NCI-H1105 treated with DMSO at 0.1 percent for 48 hours (cell line): ENCODE measurements around the gene SAMD1.

Experiments used
- DNase-seq: peaks from one replicate; lab custom pipeline; 2025; lab: John Stamatoyannopoulos, UW

The SAMD1 gene

DNA sequence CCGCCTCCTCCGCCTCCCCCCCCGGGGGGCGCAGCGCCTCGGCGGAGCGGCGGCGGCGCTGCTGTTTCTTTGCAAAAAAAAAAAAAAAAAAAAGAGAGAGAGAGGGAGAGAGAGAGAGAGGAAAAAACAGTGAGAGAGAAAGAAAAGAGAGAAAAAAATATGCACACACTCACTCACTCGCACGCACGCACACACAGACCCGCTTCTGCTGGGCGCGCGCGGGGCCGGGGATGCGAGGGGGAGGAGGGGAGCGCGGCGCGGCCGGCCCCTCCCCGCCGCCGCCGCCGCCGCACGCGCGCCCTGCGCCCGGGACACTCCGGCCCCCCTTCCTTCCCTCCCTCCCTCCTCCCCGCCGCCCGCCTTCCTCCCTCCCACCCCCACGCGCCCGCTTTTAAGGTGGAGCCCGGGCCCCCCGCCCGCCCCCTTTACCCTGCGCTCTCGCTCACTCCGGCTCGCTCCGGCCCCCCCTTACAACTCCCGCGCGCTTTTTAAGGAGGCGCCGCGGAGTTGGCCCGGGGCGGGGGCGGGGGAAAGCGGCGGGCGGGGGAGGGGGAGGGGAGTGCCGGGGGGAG is at the start of gene SAMD1:
Gene SAMD1, minus strand, starts transcription at position 243 of the 572 bp plus-strand sequence.
- peak; percentile 72 for DNase-seq

DNA sequence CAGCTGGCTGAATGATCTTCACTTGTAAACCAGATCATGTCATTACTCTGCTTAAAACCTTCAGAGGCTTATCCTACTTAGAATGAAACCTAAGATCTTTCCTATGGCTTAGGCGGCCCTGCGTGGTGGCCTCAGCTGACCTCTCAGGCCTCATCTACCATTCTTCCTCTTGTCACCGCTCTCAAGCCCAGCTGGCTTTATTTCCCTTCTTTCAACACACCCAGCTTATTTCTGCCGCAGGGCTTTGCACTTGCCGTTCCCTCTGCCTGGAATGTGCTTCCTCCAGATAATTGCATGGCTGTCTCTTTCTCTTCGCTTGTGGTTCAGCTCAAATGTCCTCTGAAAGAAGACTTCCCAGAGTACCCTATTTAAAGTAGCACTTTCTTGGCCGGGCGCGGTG is 49.4 kb upstream of the SAMD1 start:
- no peak for DNase-seq

DNA sequence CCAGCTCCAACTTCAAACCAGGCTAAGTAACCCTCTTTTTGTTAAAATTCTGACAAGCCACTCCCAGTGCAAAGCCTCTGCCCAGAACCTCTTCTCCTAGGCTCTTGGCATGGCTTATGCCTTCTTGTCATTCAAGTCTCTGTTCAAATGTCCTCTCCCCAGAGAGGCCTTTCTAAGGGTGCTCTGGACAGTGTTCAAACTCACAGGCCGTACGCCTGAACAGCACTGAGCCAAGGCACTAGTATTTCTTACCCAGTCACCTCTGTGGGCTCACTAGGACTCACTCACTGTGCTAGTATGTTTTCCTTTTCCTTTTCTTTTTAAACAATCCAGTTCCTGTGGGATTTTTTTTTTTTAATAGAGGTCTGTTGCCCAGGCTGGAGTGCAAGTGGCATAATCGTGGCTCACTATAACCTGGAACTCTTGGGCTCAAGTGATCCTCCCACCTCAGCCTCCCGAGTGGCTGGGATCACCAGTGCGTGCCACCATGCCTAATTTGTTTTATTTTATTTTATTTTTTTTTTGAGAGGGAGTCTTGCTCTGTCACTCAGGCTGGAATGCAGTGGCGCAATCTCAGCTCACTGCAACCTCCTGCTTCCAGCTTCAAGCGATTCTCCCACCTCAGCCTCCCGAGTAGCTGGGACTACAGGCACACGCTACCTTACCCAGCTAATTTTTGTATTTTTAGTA is 48.2 kb upstream of the SAMD1 start:
- DNase-seq, result no peak

DNA sequence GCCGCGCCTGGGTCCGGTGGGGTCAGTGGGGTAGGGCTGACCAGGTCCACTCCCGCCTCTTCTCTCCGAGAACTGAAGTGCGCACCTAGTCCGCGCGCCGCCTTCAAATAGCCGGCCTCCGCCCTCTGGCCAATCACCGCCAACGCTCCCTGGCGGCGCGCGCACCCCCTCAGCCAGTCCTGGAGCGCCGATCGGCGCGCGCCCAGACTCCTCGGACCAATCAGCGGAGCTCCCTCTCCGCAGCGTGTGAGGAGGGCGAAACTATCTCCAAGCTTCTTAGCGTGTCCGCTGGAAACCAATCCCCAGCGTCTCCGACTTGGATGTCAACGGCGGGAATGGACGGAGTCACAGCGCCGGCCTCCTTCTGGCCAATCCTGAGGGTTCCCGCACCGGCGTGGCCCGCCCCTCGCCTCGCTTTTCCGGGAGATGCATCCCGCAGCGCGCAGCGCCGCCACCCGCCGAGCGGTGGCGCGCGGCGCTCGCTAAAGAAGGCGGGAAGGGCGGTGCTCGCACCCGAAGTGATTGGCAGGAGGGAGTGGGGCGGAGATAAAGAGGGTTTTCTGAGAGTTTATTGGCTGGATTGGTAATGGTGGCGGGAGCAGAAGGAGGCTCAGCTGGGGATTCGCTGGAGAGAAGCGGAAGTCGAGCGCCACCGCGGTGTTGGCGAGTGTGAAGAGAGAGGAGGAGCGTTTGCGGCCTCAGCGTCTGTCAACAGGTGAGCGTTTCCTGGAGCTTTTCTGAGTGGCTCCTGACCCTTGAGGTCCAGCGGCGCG is 46.1 kb upstream of the SAMD1 start, which contains the start of gene ASF1B:
Gene ASF1B, minus strand, starts transcription at position 81 of the 773 bp plus-strand sequence. CDS start 133 bp downstream, outside the sequence.
- DNase-seq, result peak; percentile 100

DNA sequence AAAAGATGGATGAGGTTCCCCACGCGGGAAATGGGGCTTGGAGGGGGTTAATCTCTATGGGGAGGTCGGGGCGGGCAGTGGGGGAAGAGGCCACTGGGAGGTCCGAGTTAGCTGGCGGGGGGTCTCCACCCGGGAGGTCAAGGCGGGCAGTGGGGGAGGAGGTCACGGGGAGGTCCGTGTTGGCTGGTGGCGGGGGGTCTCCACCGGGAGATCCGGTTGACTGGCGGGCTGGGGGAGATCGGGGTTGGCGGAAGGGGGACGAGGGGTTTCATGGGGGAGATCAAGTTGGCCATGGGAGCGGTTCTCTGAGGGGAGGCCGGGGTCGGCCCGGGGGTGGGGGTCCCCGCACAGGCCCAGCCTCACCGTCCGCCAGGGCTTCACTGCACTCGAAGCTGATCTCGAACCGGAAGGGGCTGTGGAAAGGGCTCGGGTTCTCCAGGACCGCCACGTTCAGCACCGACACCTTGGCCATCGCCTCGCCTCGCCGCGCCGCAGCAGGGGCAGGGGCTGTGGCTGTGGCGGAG is 45.5 kb upstream of the SAMD1 start:
- no peak for DNase-seq

DNA sequence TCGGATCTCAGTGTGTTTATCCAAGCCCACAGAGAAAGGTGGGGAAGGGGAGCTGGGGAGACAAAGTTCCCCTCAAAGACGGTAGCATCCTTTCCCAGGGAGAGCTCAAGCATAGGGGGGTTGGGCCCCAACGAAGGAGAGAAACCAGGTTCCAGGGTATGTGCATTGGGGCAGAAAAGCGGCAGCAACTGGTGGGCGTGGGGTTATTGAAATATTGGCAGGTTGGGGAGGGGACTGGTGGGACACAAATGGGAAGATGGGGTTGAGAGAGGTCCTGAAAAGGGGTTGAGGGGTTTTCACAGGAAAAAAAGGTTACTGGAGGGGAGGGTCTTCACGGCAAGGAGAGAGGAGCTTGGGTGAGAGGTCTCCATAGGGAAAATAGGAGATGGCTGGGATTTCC is 44.8 kb upstream of the SAMD1 start:
- DNase-seq, result no peak

DNA sequence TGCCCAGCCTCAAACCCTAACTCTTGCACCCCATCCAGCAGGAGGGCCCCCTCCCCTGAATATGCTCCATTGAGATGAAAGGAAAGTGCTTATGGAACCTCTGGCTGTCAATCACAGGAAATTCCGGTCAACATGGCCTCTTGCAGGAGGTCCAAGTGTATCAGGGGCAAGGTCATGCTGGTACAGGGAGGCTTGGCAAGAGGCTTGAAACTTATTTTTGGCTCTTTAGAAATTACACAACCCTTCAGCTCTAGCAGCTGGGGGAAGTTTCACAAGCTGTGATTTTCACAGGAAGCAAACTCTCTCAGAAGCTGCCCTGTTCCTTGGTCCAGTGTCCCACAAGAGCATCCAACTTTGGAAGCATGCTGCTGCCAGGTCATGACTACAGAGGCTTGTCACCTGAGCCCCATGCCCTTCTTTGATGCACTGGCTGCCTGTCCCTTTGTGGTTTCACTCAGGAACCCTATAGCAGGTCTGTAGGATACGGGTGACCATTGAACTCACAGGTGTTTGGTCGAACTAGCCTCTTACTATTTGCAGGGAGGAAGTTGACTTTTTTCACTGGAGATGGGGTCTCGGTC is 37.5 kb upstream of the SAMD1 start:
- no peak for DNase-seq

DNA sequence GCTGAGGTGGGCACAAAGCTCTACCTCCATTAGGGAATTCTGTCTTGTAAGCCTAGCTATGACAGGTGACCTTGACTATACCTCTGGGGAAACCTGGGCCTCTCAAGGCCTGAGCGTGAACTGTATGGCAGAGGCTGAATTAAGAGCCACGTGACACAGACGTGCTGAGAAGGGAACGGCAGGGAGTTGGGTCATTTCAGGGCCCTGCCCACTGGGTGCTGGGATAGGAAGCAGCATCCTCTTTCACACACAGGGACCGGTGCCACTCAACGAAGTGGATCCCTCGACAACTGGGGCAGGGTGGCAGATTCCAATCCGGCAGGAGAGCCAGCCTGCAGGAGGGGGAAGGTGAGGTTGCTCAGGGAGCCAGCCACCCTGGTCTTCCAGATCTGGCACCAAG is 36.6 kb upstream of the SAMD1 start:
- DNase-seq, result no peak

DNA sequence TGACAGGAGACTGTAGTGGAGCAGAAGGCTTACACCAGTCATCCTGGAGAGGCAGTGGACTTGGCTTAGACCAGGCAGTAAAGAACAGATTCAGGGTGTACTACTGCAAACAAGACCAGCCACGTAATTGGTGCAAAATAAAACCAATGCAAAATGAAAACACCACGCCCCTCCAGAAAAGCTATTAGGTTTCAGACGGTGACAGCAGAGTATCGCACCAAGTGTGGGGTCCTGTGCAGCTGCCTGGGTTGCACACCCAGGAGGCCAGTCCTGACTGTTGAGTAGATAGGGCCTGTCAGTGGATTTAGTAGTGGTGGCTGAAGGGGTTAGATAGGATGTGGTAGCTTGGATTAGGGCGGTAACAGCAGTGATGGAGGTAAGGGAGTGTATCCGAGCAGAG is 32.4 kb upstream of the SAMD1 start:
- no peak for DNase-seq

DNA sequence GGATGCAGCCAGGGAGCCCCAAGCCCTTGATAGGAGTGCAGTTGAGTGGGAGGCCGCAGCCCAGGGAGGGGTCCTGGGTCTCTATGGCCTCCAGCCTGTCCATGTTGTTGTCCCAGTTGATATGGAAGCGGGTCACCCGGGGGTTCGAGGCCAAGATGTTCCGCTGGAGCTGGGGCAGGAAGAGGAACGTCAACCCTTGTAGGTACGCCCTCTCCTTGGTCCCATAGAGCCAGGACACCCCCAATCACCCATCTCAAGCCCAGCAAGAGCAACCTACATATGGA is 29.9 kb upstream of the SAMD1 start:
- no peak for DNase-seq

DNA sequence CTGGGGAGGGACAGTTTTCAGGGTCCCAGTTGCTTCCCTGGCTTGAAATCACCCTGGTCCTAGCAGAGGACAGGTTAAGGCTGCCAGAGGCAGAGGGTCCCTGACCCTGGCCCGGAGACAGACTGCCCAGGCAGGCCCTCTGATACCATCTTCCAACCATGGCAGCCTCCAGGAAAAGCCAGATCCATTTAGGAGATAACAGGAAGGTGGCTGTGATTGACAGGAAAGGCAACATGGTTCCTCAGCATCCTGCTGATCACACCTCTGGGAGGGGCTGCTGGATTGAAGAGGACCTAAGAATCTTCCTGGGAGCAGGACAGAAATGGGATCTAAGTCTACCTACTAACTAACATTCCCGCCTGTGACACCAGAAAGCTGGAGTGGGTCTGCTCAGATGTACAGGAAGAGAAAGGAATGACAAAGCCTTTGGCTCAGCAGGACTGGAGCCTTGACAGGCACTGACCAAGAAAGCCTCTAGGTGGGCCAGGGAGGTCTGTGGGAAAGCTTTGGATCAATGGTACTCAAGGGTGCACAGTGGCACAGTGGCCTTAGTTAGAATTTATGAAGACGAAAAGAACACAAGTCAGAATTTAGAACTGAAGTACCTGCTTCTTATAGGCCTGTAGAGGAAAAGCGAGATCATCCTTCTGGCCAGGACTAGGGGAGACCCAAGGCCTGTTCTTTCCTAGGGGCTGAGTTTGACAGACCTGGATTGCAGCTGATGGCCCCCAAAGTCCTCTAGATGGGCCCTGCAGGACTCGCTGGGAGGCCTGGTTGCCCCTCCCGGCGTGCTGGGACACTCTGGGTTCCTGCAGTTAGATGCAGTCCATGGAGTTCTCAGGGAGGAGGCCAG is 29.3 kb upstream of the SAMD1 start:
- DNase-seq, result no peak

DNA sequence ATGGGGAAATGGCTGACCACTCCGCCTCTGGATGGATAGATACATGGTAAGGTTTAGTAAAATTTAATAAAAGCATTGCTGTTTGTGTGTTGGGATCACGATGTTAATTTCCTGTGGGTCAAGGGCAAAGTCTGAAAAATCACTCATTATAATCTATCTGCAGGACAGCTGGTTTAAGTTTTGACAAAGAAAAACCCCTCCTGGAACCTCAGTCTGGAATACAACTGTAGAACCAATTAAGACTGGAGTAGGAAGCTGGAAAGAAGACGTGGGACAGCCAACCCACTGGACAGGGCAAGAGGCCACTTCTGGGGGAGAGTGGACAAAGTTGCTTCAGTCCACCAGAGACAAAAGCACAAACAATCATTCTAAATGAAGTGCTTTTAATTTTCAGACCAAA is 28.6 kb upstream of the SAMD1 start:
- no peak for DNase-seq

DNA sequence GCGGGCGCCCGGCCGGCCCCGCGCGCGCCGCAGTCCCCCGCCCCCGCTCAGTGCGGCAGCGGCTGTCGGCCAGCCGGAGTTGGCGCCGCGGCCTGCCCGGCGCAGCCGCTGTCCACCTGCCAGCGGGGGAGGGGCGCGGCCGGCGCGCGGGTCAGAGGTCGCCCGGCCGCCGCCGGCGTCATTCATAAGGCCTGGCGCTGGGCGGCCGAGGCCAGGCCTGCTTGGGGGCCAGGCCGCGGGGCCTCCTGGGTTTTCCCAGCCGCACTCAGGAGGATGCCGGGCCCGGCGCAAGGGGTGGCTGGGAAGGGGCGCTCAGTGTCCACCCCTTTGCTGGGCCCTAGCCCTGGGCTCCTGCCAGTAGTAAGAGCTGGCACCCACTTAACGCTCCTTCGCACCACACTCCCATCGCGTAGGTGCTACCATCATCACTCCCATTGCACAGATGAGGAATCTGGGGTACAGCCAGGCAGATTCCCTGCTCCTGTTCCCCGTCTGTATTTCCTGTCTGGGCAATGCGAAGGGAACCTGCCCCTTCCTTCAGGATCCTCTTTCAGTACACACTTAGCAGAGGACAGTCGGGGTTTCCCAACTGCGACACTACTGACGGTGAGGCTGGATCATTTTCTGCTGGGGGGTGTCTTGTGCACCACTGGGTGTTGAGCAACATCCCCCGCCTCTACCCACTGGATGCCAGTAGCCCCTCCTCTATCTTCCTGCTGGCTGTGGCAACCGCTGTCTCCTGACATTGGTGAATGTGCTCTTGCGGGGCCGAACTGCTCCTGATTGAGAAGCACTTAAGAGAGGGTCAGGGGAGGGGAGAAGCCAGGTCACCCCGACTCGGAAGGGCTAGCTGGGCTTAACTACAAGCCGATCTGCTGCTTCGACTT is 27.9 kb upstream of the SAMD1 start:
- DNase-seq, result peak; percentile 57

DNA sequence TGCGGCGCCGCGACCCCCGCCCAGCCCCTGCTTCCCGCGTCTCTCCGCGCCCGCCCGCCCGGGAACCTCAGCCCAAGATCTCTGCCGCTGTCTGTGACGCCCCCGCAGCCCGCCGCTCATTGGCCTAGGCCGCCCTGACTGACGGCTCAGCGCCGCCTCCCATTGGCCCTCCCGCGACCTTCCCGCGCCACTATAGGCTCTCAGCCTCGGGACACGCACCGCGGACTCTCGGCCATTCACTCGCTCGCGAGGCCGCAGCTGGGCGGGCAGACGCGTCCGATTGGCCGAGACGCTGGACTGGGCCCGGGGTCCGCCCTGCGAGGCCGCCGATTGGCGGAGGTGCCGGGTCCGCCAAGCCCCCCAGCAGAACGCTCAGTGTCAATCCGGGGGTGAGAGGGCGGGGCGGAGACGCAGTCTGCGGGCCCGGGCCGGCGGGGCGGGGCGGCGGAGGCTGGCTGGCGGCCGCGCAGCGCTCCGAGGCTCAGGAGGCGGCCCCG is 27.2 kb upstream of the SAMD1 start, which contains the start of gene PRKACA:
Gene PRKACA, minus strand, starts transcription at position 95 of the 497 bp plus-strand sequence. CDS start 215 bp downstream, outside the sequence.
- peak; percentile 98 for DNase-seq

DNA sequence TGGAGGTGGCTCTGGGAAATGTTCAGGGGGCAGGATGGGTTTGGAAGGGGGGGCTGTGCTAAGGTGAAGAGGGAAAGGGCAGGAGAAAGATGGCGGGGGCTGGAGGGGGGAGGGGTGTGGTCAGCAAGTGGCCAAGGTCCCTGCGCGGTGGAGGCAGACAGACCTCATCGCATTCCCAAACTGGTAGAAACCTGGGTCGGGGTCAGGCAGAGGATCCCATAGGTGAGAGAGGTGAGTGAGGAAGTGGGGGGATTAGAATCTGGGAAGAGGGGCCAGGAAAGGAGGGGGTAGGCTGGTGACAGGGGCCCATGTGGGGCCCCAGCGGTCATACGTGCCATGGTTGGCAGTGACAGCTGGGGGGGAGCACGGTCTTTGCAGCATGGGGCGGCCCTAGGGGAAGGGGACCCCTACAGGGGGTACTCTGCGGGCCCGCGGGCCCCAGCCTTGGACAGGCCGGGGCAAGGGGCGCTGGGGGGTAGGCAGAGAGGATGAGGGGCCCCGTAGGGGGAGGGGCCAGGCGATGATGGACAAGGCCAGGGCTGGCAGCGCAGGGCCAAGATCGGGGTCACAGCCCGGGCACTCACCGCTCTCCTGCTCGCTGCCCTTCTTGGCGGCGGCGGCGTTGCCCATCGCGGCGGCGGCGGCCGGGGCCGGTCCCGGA is 26.5 kb upstream of the SAMD1 start:
- no peak for DNase-seq

DNA sequence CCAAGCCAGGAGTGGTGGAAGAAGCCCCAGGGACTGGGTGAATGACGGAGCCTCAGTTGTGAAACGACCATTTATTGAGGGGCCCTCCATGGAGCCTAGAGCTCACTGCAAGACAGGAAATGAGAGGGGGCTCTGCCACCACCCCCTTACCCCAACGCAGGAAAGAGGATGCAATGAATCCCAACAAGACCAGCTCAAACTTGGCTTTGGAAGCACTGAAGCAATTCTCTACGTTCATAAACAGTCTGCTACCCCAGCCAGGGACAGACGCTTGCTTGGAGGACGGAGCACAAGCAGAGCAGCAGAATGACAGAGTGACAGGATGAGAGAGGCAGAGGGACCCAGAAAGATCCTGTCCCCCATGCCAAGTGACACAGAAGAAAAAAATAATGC is 26.0 kb upstream of the SAMD1 start:
- DNase-seq, result no peak

DNA sequence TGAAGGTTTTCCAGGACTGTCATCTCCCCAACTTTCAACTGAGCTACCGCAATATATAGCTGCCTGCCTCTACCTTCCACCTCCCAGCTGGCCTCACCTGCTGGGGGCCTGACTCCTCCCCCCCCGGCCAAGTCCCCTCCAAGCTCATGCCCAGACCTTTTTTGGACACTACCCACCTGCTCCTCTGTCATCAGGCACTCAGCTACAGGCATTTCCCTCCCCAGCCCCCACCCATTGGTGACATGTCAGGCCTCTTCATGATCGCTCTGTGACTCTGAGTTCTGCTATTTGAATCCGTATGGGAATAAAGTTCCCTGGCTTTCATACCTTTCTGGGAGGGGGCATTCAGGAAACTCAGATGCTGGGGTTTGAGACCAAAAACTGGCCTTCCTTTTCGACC is 25.2 kb upstream of the SAMD1 start:
- no peak for DNase-seq

DNA sequence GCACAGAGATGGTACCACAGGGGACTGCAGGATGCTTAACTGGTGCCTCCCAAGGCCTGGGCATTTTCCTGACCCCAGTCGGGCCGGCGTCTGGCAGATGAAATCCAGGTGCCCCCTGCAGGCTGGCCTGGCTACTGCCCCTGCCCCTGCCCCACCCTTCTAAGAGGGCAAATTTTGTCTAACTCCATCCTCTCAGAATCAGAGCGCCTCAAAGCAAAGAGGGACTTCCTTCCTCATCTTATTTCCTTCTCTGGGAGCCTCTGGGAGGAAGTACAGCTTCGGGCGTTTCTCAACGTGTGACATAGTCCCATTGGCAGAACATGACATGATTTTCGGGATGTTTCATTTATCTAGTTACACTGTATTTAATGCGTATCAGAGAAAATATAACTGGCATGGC is 24.3 kb upstream of the SAMD1 start:
- no peak for DNase-seq

DNA sequence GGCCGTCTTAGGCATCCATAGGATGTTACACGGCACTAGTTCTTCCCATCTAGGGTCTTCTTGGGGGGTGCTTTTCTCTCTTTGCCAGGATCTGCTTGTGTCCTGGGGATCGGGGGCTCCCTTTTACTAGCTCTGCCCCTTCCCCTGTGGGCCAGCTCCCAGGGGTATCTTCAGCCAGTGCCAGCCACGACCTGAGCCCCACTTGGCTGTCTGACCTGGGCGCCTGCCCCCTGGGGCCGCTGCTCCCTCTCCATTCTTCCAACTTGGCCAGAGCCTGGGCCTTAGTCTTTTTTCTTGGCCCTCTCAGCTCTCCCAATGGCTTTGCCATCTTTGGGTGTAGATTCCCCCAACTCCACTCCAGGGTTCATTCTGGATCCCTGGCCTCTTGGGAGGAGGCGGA is 23.9 kb upstream of the SAMD1 start:
- DNase-seq, result no peak
